HFF-Myc (cell line): ENCODE measurements around the gene USP22.

Source experiments
- DNase-seq: peaks from one replicate; pipeline ENCODE4 v3.0.0-alpha.2; 2011; ENCODE audit warnings: low read depth; ENCODE audit errors: extremely low read depth
- H3K4me3 ChIP-seq: replicated peaks from 2 replicates; pipeline ENCODE4 v1.5.1; 2011; ENCODE audit warnings: low read depth, mild to moderate bottlenecking, control low read depth, low read length
- CTCF ChIP-seq: IDR thresholded peaks from 2 replicates; pipeline ENCODE4 v1.5.1; 2012; ENCODE audit warnings: mild to moderate bottlenecking, low read depth, low read length, control low read depth; ENCODE audit errors: missing control alignments

Gene USP22

GRCh38 chr17:20998571-20999043 is 44.2 kb downstream of the USP22 start:
- no peak for DNase-seq
- no peak overlapping the region for H3K4me3 ChIP-seq
- no peak for TF ChIP-seq CTCF

- no peak for TF ChIP-seq CTCF
- H3K4me3 ChIP-seq: no peak overlapping the region
- no peak for DNase-seq
Observed at GRCh38 chr17:20997711-20998570, 44.9 kb downstream of the USP22 start.

GRCh38 chr17:20996724-20997615 is 45.8 kb downstream of the USP22 start:
- no peak overlapping the region for H3K4me3 ChIP-seq
- TF ChIP-seq CTCF: no peak
- no peak for DNase-seq

GRCh38 chr17:20995873-20996723 is 46.7 kb downstream of the USP22 start:
- no peak overlapping the region for H3K4me3 ChIP-seq
- DNase-seq: no peak
- TF ChIP-seq CTCF: no peak

- TF ChIP-seq CTCF: no peak
- no peak overlapping the region for H3K4me3 ChIP-seq
- DNase-seq: no peak
Observed at GRCh38 chr17:20995164-20995872, 47.5 kb downstream of the USP22 start.

GRCh38 chr17:20994779-20995149 is 48.0 kb downstream of the USP22 start:
- no peak for TF ChIP-seq CTCF
- no peak for DNase-seq
- H3K4me3 ChIP-seq: no peak overlapping the region
